Gastroesophageal sphincter (tissue), 4 donors: Measurements from ENCODE around the gene FAM53B. TPM values are rescaled to one million over a fixed set of nuclear protein-coding genes. Genes with fewer than 3 reads are reported as not detected.

Source experiments
- ATAC-seq: fragments of 150-250 bp; one replicate; pipeline ENCODE4 v1.9.1; 2016; ENCODE audit warnings: mild to moderate bottlenecking, moderate library complexity
- H3K27ac ChIP-seq, 4 donors: fragments of 200-600 bp; sonication (generic) in 3 of 4; 1 replicate in 3 of 4; 2 replicates in 1 of 4; pipeline ENCODE4 v1.5.1; 2016 to 2019
- H3K27me3 ChIP-seq: fragments of 200-600 bp; sonication (generic); one replicate; pipeline ENCODE4 v1.5.1; 2019
- H3K36me3 ChIP-seq, 2 donors: fragments of 200-600 bp; sonication (generic); one replicate each; pipeline ENCODE4 v1.5.1; 2019; ENCODE audit warnings: control low read depth in 1 of 2
- H3K4me1 ChIP-seq, 3 donors: fragments of 200-600 bp; sonication (generic); 1 replicate in 2 of 3; 2 replicates in 1 of 3; pipeline ENCODE4 v1.5.1; 2016 to 2019; ENCODE audit warnings: control low read depth in 2 of 3
- H3K4me3 ChIP-seq, 2 donors: fragments of 200-600 bp; sonication (generic); one replicate each; pipeline ENCODE4 v1.5.1; 2019; ENCODE audit warnings: mild to moderate bottlenecking in 1 of 2, moderate library complexity in 1 of 2
- H3K9me3 ChIP-seq, 3 donors: fragments of 200-600 bp; sonication (generic); one replicate each; pipeline ENCODE4 v1.5.1; 2017 to 2019; ENCODE audit warnings: control low read depth in 2 of 3
- EP300 ChIP-seq: sonication (generic); formaldehyde crosslinking; IDR thresholded peaks from one replicate; pipeline ENCODE4 v1.6.1; 2017; ENCODE audit warnings: antibody characterized with exemption, mild to moderate bottlenecking
- POLR2A ChIP-seq, 2 donors: fragments of 450-650 bp; IDR thresholded peaks; one replicate each; pipeline ENCODE4 v1.6.1; 2017; ENCODE audit warnings: antibody characterized with exemption in 2 of 2, mild to moderate bottlenecking in 2 of 2, moderate library complexity in 1 of 2
- POLR2AphosphoS5 ChIP-seq: sonication (generic); formaldehyde crosslinking; IDR thresholded peaks from one replicate; pipeline ENCODE4 v1.6.1; 2017; ENCODE audit warnings: antibody characterized with exemption
- WGBS, 2 donors: methylation state at CpG; one replicate each; pipeline ENCODE4 v1.1.5; 2018; ENCODE audit warnings: low coverage in 1 of 2; 5-methylcytosine and 5-hydroxymethylcytosine counted together
- total RNA-seq, 4 donors: library from RNA; depleted of rRNA; stranded (reverse); fragments of >200 nt; gene quantifications; one replicate each; pipeline ENCODE4 v1.1.0, GENCODE V29; 2016
- TF ChIP-seq, protein P1 (sequence below), 4 experiments: fragments of 200-600 bp in 2 of 4; fragments of 450-650 bp in 2 of 4; sonication (generic) in 1 of 4; IDR thresholded peaks; one replicate each; pipeline ENCODE4 v1.5.1; 2017 to 2019; ENCODE audit warnings: antibody characterized with exemption in 4 of 4, mild to moderate bottlenecking in 2 of 4, moderate library complexity in 2 of 4

Gene FAM53B
- total RNA-seq, 4 donors from 2014 or later, result 24.5 to 33.0 (median 30.2) TPM

- no peaks in the 10 kb centered on the region for H3K36me3 ChIP-seq
- no CpG with 5 or more reads among the region's 10 CpGs for WGBS, 2 donors
- H3K4me1 ChIP-seq, result no peaks in the 10 kb centered on the region
- no peak for ATAC-seq
- H3K27me3 ChIP-seq, result no peaks in the 10 kb centered on the region
- no peak overlapping the region for H3K27ac ChIP-seq
- no peaks in the 10 kb centered on the region for H3K9me3 ChIP-seq
- TF ChIP-seq POLR2A (IDR thresholded peaks at IDR 0.05) (no peak), EP300 (no peak), POLR2AphosphoS5 (no peak)
- TF ChIP-seq, protein P1, sequence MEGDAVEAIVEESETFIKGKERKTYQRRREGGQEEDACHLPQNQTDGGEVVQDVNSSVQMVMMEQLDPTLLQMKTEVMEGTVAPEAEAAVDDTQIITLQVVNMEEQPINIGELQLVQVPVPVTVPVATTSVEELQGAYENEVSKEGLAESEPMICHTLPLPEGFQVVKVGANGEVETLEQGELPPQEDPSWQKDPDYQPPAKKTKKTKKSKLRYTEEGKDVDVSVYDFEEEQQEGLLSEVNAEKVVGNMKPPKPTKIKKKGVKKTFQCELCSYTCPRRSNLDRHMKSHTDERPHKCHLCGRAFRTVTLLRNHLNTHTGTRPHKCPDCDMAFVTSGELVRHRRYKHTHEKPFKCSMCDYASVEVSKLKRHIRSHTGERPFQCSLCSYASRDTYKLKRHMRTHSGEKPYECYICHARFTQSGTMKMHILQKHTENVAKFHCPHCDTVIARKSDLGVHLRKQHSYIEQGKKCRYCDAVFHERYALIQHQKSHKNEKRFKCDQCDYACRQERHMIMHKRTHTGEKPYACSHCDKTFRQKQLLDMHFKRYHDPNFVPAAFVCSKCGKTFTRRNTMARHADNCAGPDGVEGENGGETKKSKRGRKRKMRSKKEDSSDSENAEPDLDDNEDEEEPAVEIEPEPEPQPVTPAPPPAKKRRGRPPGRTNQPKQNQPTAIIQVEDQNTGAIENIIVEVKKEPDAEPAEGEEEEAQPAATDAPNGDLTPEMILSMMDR (IDR thresholded peaks at IDR 0.05), result no peak
- H3K4me3 ChIP-seq, result no peak overlapping the region
These were observed 146.4 kb downstream of the FAM53B start for GRCh38 chr10:124597846-124598165.

GRCh38 chr10:124596962-124597845 lies 147.0 kb downstream of the FAM53B start:
- Histone ChIP-seq H3K4me1 (no peaks in the 10 kb centered on the region), H3K27ac (no peak overlapping the region), H3K9me3 (no peaks in the 10 kb centered on the region), H3K36me3 (no peaks in the 10 kb centered on the region), H3K4me3 (no peak overlapping the region), H3K27me3 (no peaks in the 10 kb centered on the region)
- TF ChIP-seq POLR2AphosphoS5 (no peak), POLR2A (IDR thresholded peaks at IDR 0.05) (no peak), EP300 (no peak)
- TF ChIP-seq, protein P1 (IDR thresholded peaks at IDR 0.05), result no peak
- 80 to 84% methylated on average over 2 to 6 of the region's 21 CpGs for WGBS, 2 donors
- no peak for ATAC-seq

DNA sequence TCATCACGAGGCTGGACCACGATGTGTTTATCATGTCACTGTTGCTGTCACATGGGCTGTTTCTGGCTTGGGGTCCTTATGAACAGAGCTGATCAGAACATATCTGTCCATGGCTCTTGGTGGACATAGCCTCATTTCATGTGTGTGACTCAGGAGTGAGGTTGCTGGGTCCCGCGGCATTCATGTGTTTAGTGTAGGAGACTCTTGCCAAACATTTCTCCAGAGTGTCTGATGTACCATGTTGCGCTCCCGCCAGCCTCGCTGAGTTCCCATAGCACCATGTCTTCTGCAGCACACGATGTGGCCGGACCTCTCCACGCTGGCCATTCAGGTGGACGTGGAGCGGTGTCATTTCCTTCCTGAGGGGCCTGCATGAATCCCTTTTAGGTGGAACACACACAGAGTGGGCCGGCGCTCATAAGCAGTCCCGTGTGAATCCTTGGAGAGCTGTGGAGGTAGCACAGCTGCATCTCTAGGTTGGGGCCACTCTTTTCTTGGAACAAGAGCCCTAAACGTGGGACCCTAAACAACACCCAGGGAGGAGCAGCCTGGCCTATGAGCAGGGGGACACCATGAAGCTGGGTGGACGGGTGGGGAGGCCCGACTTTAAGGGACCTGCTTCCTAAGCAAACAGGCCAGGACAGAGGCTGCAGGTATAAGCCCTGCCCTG lies 147.9 kb downstream of the FAM53B start:
- 93% methylated on average over 5 of the region's 18 CpGs; no CpG with 5 or more reads in 1 of the 2 donors for WGBS, 2 donors
- no peak for ATAC-seq
- H3K27me3 ChIP-seq, result no peaks in the 10 kb centered on the region
- H3K4me3 ChIP-seq, result no peak overlapping the region
- H3K4me1 ChIP-seq, result no peaks in the 10 kb centered on the region
- TF ChIP-seq POLR2A (IDR thresholded peaks at IDR 0.05), result no peak
- TF ChIP-seq EP300, result no peak
- TF ChIP-seq, protein P1 (IDR thresholded peaks at IDR 0.05), result no peak
- TF ChIP-seq POLR2AphosphoS5, result no peak
- no peak overlapping the region for H3K27ac ChIP-seq
- peaks cover 0 to 7% (median 0%) of the 10 kb centered on the region in 3 donors for H3K9me3 ChIP-seq
- H3K36me3 ChIP-seq, result no peaks in the 10 kb centered on the region

GRCh38 chr10:124595143-124595883 lies 148.9 kb downstream of the FAM53B start:
- no peak overlapping the region for H3K27ac ChIP-seq
- no peaks in the 10 kb centered on the region for H3K27me3 ChIP-seq
- H3K4me1 ChIP-seq, result no peaks in the 10 kb centered on the region
- TF ChIP-seq EP300 (no peak), POLR2AphosphoS5 (no peak), POLR2A (IDR thresholded peaks at IDR 0.05) (no peak)
- H3K4me3 ChIP-seq, result no peak overlapping the region
- H3K9me3 ChIP-seq, result peaks cover 0 to 8% (median 0%) of the 10 kb centered on the region in 3 donors
- WGBS, 2 donors, result 72 to 92% methylated on average over 3 of the region's 9 CpGs
- H3K36me3 ChIP-seq, result no peaks in the 10 kb centered on the region
- no peak for ATAC-seq

DNA sequence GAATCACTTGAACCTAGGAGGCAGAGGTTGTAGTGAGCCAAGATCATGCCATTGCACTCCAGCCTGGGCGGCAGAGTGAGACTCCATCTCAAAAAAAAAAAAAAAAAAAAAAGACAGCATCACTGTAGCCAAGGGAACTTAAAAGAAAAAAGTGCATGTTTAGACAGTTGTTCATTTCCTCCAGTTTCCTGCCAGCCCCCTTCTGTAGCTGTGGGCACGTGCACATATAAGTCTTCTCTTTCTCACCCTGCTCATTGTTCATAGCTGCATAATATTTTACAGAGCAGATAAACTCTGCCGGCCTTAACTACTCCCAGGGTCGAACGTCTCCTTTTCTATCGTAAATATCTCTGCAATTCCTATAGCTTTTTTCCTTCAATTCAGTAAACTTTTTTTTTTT lies 149.9 kb downstream of the FAM53B start:
- Histone ChIP-seq H3K9me3 (peaks cover 0 to 8% (median 0%) of the 10 kb centered on the region in 3 donors), H3K27ac (no peak overlapping the region), H3K27me3 (no peaks in the 10 kb centered on the region), H3K36me3 (no peaks in the 10 kb centered on the region), H3K4me3 (no peak overlapping the region), H3K4me1 (peaks cover 0 to 11% (median 1%) of the 10 kb centered on the region in 3 donors)
- TF ChIP-seq POLR2AphosphoS5, result no peak
- TF ChIP-seq, protein P1 (IDR thresholded peaks at IDR 0.05), result no peak
- TF ChIP-seq POLR2A (IDR thresholded peaks at IDR 0.05), result no peak
- WGBS, 2 donors, result 90 to 100% methylated on average over 4 to 6 of the region's 6 CpGs
- no peak for ATAC-seq
